NCI-H2196 (cell line): ENCODE data around the gene PTPRG.

Experiments
- DNase-seq: peaks from one replicate; lab custom pipeline; 2025; ENCODE audit not compliant: unreplicated experiment; lab: John Stamatoyannopoulos, UW

The PTPRG gene

DNA sequence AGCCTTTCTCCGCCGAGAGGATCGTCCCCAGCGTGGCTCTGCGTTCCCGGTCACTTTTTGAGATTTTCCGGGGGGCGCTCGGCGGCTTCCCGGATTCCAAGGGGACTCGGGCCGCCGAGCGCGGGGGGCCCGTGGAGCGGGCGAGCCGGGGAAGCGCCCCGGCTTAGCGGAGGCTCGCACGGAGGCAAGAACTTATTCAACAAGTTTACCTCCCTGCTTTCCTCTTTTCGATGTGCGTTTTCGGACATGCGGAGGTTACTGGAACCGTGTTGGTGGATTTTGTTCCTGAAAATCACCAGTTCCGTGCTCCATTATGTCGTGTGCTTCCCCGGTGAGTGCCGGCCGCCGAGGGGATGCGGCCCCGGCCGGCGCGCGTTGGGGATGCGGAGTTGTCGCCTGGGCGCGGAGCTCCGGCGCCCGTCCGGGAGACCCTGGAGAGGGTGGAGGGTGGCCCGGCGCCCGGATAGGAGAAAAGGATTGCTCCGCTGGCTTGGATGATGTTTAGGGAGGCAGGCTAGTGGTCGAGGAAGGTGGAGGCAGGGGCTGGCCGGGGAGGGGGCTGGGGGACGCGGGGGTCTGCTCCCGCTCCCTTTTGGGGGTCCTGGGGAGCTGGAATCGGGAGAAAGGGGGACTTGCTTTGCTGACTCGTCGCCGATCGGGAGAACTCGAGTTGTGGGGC lies 810 bp downstream of the PTPRG start:
- no peak for DNase-seq

DNA sequence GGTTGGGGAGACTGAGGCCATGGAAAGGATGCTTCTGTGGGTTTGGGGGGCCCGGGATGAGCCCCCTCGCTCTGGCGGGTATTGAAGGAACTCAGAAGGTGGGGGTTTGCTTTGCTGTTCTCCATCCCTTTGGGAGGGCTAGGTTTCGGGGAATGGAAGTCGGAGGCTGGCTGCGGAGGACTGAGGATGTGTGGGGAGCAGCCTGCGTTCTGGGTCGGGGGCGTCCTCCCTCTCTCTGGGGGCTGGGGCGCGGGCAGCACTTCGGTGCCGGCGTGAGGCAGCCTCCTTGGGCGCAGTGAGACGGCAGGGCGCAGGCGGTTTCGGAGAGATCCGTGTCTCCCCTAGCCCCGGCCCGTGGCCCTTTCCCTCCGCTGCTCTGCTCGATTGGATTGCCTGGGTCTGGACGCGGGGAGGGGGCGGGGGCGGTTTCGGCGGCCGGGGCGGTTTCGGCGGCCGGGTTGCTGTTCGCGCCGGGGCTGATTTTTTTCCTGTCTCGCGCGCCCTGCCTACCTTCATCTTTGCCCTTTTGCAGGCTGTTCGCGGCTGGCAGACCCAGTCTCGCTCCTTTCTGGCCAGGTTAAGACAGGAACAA lies 1.4 kb downstream of the PTPRG start:
- DNase-seq, result no peak

DNA sequence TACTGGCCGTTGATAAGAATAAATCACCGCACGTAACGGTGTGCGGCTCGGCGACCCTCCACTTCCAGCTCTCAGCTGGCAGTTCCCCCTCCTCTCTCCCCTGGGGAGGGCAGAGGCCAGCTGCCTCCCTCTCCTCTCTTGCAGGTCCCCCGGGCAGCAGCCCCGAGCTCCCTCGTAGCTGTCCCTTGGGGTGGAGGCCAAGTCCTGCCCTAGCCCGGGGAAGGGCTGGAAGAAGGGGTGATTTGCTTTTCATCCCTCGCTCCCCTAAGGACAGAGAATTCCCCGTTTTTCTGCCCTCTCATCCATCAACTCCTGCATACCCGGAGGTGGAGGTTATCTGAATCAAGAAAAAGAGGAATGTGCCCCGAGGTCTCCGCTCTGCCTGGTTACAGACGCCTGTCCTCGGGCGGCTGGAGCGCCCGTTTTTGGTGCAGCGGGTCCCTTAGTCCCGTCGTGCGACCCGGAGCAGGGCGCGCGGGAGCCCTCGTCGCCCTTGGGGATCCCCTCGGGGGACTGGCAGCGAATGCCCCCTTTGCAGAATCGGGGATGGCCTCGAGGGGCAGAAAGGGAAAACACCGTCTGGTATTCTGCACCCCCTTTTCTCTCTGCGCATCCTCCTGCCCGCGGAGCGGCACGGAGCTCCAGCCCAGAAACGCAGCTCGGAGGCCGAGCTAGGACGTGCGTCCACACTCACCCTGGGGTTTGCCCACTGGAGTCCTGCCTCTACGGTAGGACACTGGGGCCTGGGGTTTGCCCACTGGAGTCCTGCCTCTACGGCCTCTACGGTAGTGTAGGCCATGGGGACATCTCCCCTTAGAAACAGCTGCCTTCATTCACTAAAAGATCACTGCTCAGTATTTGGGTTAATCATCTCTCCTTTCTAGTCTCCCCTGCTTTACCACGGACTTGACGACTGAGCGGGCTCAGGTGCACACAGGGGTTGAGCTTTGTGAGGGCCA lies 2.2 kb downstream of the PTPRG start:
- no peak for DNase-seq

DNA sequence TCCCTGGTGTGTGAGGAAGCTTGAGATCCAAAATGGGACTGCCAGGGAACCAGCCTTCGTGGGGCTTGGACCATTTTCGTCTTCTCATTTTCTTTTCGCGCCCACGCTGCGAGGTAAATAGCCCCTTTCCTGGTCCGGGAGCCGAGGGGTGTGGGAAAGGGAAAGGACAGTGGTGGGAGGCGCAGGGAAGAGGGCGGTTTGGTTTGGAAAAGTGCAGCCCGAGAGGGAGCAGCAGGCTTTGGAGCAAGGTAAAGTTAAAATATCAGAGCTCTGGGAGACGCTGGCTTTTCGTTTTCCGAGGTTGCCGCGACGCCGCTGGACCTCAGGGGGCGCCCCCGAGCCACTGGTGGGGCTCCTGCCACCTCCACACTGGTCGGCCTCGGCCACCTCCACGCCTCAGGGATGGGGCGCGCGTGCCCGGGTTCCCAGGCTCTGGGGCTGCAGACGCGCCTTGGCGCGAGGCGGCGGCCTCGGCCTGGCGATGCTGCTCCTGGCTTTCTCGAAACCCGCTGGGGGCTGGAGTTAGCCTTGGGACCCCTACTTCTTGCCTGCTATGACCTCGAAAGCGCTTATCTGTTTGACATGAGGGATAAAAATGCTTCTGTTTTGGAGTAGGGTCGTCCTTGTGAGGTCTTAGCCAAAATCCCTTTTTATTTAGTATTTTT lies 3.2 kb downstream of the PTPRG start:
- no peak for DNase-seq

DNA sequence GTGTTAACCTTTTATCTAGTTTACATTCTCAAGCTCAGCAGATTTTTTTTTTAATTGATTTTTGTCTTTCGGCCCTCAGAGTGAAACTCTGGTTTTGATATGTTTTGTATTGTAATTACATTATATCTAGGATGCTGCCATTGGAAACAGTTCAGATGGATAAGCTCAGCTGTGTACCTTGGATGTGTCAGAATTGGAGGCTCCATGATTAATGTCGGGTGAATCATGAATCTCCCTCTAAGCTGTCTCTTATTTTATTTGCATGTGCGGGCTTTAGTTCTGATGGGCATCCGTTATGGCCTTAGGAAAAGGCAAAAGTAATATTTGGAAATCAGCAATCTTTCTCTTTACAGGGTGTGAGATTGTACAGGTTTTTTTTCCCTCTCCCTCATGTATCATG lies 4.2 kb downstream of the PTPRG start:
- no peak for DNase-seq

DNA sequence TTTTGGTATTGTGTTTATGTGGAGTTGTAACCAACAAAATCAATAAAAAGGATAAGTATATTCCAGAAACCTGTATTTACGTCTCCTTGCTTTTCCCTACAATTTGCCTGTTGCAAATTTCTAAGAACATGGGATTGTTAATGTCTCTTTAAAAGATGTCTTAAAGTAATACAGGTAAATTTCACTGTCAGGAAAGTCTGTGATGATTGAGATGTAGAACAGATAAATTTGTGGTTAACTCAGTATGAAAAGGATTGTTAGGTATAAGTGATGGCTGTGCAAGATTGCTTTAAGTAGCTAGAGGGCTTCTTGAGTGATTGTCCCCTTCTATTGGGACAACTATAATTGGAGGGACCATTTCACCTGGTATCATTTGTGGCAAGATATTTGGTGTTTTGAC lies 6.8 kb downstream of the PTPRG start:
- DNase-seq, result no peak

DNA sequence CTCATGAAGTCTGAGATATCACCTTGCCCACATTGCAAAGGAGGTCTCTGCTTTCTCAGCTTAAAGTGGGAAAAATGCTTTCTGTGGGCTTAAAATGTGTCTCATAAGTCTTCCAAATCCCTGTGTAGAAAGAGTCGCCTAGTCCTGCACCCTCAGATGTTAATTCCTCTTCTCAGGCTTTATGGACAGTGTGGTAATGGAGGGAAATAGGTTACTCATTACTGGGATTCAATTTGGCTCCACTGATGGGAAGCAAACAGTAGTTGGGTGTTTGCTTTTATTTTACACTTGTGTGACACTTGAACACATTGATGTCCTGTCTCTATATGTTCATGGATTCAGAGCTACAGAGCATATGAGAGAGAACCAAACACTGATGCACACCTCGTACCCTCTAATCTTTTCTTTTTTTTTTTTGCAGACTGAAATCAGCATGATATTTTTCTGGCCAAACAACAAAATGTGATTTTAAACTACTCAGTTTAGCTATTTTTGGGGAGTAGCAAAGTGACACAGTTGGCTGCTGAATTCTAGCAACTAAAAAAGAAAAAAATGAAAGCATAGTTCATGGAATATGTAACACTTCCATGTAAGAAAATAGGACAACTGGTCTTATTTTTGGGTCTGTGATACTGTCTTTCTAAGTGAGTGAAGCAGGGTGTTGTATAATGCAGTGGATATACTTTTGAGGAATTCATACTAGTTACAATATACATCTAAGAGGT lies 8.6 kb downstream of the PTPRG start:
- no peak for DNase-seq

DNA sequence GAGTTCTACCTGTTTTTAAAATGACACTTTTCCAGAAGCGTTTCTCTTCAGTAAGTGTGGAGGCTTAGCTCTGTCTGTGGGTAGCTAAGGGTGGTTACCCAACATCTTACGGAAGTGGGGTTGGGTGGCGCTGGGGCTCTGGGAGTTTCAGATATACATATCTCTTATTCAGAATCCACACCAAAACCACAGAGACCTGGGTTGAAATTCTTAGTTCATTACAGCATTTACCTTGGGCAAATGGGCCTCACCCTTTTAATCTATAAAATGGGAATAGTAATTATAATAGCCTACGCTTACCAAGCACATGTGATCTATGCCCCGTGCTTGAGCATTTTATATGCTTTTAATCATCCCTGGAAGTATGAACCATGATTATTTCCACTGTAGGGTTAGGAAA lies 9.4 kb downstream of the PTPRG start:
- no peak for DNase-seq

DNA sequence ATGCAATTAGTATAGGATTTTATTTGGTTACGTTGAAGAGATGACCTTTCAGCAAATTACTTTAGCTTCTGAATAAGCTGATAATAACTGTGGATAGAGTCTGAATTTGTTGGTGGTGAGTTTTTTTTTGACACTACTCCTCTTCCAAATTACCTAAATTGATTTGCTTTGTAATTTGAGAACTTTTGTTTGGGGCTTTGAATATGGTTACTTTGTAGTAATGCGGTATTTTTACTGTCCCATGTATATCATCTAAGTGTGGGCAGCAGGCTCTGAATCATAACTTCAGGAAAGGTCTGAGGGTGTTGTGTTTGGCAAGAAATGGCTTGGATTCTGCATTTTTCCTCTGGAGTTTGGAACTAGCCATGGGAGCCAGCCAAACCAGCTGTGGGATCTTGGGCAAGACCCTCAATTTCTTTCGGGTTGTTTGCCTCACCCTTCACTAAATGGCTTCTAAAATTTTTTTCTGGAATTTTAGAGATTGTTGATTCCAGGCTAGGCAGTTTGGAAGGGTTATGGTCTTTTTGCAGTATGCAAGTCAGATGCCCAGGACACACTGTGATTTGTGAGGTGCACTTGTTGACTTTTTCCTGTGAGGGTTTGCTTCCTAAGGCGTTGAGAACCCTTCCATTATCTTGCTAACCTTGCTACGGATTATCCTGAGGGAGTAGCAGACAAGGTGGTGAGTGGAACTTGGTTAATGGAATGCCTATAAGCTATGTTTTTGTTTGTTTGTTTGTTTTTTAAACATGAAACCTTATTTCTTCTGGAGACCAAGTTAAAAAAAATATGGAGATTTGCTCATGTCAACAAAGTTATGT lies 10.4 kb downstream of the PTPRG start:
- DNase-seq, result no peak

DNA sequence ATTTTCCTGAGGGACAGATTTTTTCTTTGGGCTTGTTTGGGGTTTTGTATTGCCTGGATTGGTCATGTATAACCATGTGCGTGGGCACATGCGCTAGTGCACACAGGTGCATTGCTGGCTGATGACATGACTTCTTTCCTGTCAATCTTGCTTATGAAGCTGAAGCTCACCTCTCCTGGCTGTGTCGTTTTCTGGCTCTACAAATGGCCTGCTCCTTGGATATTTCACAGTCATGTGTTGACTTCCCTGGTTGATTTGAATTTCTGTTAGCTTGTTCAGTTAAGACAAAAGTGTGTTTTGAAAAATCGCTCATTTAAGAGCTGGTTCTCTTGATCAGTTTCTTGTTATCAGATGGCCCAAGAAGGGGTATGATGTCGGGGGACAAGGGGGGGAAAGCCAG lies 11.5 kb downstream of the PTPRG start:
- no peak for DNase-seq

DNA sequence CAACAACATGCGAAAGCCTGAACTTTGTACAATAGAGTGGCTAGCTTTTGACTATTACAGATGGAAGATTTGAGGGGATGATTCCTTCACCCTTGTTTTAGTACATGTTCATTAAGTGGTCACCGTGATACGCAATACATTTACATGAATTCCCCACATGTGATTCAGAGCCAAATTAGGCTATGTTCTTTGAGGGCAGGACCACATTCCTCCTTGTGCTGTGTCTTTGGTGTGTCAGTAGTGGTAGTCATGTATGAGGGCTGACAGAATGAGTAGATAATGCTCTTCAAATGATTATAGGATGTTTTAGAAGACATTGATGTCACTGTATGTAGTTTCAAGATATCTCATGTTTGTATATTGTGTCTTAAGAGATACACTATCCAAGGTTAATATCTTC lies 12.1 kb downstream of the PTPRG start:
- DNase-seq, result no peak

DNA sequence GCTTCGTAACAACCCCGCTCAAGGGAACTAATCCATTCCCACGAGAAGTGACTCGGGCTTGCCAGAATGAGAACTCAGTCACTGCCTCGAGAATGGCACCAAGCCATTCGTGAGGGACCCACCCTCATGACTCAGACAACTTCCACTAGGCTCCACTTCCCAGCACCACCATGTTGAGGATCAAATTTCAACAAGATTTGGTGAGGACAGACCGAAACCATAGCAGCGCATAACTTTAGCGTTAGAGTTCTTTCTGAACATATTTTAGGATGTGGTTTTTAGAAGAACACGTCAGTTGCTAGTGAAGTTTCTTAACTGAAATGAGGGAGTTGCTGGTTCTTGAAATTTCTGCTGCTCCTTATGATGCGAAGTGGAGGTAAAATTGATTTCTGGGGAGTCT lies 13.5 kb downstream of the PTPRG start:
- DNase-seq, result no peak

DNA sequence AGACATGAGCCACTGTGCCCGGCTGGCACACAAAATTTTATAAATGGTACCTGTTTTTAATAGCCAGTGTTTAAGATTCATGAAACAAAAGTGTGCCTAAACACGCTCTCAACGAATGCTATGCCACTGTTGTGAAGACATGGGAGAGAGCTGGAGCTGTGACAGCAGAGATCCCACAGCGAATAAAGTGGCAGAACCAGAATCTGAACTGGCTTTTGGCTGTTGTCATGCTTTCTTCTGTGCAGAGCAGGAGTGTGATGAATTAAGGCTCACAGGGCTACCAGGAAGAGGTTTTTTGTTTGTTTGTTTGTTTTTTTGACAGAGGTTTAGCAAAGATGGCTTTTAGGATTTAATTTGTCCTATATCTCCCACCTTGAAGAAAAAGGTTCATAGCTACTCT lies 14.5 kb downstream of the PTPRG start:
- DNase-seq, result no peak

DNA sequence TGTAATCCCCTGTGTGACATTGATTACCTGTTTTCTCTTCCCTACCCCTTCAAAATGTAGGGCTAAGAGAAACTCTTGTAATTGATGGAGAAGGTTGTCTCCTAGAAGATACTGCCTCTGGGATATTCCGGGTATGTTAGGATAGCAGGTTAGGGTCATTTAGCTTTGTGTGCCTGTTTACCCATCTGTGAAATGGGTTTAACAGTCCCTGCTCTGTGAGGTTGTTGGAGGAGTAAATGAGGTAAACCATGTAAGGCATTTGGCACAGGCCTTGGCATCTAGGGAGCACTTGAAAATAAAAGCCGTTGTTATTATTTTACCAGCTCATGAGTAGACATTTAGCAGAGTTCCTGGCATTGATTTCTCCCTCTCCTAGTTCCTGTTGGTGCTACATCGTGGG lies 16.4 kb downstream of the PTPRG start:
- no peak for DNase-seq

DNA sequence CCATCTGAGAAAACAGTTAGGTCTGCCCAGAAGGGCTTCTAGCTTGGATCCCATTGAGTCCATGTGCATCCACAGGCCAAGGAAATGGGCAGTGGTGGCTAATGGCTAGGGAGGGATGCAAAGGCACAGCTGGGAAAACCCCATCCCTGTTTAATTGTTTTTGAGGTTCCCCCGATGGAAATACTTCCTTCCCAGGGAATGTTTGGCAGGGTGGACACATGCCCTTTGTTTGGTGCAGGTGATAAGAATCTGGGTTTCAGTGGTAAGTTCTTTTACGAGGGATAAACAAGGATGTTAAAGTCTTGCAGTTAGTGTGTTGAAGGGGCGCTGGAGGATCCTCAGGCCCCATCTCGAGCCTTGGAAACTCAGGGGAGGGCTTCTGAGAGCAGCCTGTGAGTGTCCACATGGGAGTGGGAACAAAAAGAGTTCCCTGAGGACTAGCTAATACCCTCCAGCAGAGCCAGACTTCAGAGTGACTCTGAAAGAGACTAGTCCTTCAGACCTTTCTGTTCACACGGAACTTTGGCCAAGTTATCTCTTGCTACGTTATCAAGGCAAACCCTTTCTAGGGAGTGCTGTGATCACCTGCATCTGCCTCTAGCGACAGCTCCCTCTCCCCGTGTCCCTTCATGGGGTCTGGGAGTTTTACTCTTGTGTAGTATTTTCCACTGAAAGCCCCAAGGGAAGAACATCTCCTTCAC lies 17.4 kb downstream of the PTPRG start:
- DNase-seq, result no peak

DNA sequence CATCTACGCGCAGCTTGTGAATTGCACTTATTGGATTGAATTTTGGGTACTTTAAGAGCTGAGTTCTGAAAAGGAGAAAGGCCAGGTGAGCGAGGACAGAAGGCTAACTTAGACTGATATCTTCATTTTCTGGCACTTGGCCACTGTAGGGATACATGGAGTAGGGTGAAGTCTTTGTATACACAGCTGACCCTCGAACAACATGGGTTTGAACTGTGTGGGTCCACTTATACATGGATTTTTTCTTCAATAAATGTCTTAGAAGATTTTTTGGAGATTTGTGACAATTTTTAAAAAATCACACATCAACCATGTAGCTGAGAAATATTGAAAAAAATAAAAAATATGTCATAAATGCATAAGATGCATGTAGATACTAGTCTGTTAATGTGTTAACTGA lies 18.3 kb downstream of the PTPRG start:
- DNase-seq, result no peak

DNA sequence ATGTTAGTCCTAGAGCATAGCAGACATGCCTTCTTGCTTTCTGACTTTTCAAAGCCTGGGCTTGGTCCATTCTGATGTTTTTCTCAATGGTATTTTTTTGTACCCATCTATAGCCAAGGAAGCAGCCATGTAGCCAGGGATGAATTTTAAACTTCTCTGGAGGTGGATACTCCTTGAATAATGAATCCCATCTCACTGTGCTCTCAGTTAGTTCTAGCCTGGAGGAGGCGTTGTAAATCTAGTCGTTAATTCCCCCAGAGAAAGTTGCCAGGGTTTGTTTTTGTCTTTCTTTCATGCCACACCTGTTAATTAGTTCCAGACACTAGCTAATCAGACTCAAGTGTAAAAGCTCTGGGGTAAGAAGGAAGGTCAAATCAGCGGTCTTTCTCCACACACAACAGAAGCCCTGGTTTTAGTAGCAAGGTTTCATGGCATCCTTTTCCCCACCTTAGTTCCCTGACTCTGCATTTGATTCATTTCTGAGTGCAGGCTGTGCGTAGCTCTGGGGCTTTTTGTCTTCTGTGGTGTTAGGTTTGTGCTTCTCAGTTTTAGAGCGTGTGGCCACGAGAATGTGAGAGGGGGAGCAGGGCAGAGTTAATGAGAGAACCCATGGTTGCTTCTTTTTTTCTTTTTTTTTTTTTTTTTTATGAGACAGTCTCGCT lies 19.7 kb downstream of the PTPRG start:
- no peak for DNase-seq

DNA sequence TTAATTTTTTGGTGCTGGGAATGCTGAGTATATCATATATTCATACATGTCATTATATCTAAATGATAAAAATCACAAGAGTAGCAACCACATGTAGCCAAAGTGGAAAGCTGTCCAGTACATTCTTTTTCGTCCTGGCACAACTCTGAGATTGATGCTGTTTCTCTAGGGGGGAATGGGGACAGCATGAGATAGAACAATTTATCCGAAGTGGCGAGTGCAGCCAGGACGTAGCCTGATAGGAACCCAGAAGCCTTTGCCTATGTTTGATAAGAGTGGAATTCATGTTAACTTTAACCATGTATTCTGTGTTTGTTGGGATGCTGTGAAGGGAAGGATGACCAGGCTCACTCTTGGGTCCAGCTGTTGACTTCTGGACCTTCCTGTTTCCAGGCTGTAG lies 20.9 kb downstream of the PTPRG start:
- DNase-seq, result no peak

DNA sequence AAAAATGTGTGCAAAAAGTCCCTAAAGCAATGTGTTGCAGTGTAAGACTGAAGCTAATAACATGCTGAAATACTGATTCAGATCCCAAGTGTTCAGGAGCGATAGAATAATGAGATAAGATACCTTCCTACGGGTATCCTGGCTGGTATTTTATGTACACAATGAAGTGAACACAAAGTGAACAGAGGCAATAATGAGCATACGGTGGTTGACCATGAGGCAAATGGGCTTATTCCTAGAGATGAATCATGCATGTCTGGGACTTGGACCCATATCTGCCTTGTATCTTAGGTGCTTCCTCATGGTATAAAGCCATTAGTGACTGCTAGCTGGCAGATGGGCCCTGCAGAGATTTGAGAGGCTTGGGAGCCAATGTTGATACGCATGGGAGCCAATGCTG lies 21.5 kb downstream of the PTPRG start:
- no peak for DNase-seq
